Activated naive CD4-positive, alpha-beta T cell treated with anti-CD3 and anti-CD28 coated beads, Interleukin-2, amount 50 U/mL, for 72 hours (primary cell): Measurements from ENCODE around the gene IRAG1. TPM values are rescaled to one million over a fixed set of nuclear protein-coding genes. Genes with fewer than 3 reads are reported as not detected.
A peak's percentile ranks its signal among the peaks of the same experiment; 100 is the strongest.

Source experiments
- ATAC-seq, 2 donors: fragments of 150-1000 bp; cut with Tn5 transposase; 2 replicates each; pipeline ENCODE4 v1.10.0; 2021; ENCODE audit warnings: mild to moderate bottlenecking in 2 of 2, moderate library complexity in 2 of 2
- DNase-seq, 2 donors: peaks; one replicate each; pipeline ENCODE4 v3.0.0; 2021 to 2022; ENCODE audit warnings: low spot score in 2 of 2
- H3K27ac Mint-ChIP-seq, 2 donors: one replicate each; pipeline ENCODE4 v1.8.0; 2022; ENCODE audit warnings: mild to moderate bottlenecking in 2 of 2, mixed read lengths in 2 of 2
- H3K36me3 Mint-ChIP-seq, 2 donors: one replicate each; pipeline ENCODE4 v1.8.0; 2022; ENCODE audit warnings: mixed read lengths in 2 of 2
- H3K9me3 Mint-ChIP-seq, 2 donors: one replicate each; pipeline ENCODE4 v1.8.0; 2022; ENCODE audit warnings: mixed read lengths in 2 of 2
- total RNA-seq, 2 donors: library from RNA; stranded (reverse); gene quantifications; one replicate each; pipeline ENCODE4 v1.2.3, GENCODE V29; 2022

Gene IRAG1
- total RNA-seq = not detected

- Mint-ChIP-seq H3K36me3 (peaks cover 0 to 1% of the 10 kb centered on the region in 2 donors), H3K27ac (peak within 1 kb of the TSS in 1 of 2 donors; percentile 14), H3K9me3 (no peaks in the 10 kb centered on the region)
- DNase-seq = no peak
- no peak for ATAC-seq
Measured at GRCh38 chr11:10693509-10694081, at the start of gene IRAG1. Gene IRAG1 (minus strand): TSS chr11:10693755. CDS start chr11:10693602, 153 bp downstream.

- ATAC-seq (peak; percentile 76 to 98), DNase-seq (no peak)
- Mint-ChIP-seq H3K9me3 (no peaks in the 10 kb centered on the region), H3K36me3 (no peaks in the 10 kb centered on the region), H3K27ac (no peak overlapping the region)
Measured at GRCh38 chr11:10742460-10743208, 49.1 kb upstream of the IRAG1 start.

GRCh38 chr11:10735481-10736475 lies 42.2 kb upstream of the IRAG1 start:
- no peaks in the 10 kb centered on the region for H3K9me3 Mint-ChIP-seq
- peak; percentile 99 for ATAC-seq
- DNase-seq = peak; percentile 77 to 95
- H3K36me3 Mint-ChIP-seq = no peaks in the 10 kb centered on the region
- peak overlapping the region in 1 of 2 donors; percentile 38 for H3K27ac Mint-ChIP-seq

GRCh38 chr11:10731064-10731680 lies 37.6 kb upstream of the IRAG1 start:
- Mint-ChIP-seq H3K36me3 (peaks cover 0 to 9% of the 10 kb centered on the region in 2 donors), H3K27ac (no peak overlapping the region), H3K9me3 (no peaks in the 10 kb centered on the region)
- ATAC-seq = no peak
- no peak for DNase-seq

GRCh38 chr11:10730151-10730550 lies 36.6 kb upstream of the IRAG1 start:
- no peak overlapping the region for H3K27ac Mint-ChIP-seq
- peaks cover 0 to 9% of the 10 kb centered on the region in 2 donors for H3K36me3 Mint-ChIP-seq
- DNase-seq (no peak), ATAC-seq (no peak)
- no peaks in the 10 kb centered on the region for H3K9me3 Mint-ChIP-seq

GRCh38 chr11:10728789-10729472 lies 35.4 kb upstream of the IRAG1 start:
- no peaks in the 10 kb centered on the region for H3K9me3 Mint-ChIP-seq
- no peak for ATAC-seq
- H3K27ac Mint-ChIP-seq = no peak overlapping the region
- no peak for DNase-seq
- H3K36me3 Mint-ChIP-seq = peaks cover 0 to 9% of the 10 kb centered on the region in 2 donors

- no peak overlapping the region for H3K27ac Mint-ChIP-seq
- no peak for ATAC-seq
- peaks cover 0 to 9% of the 10 kb centered on the region in 2 donors for H3K36me3 Mint-ChIP-seq
- DNase-seq = no peak
- H3K9me3 Mint-ChIP-seq = no peaks in the 10 kb centered on the region
Measured at GRCh38 chr11:10728154-10728553, 34.6 kb upstream of the IRAG1 start.

- DNase-seq (no peak), ATAC-seq (no peak)
- H3K27ac Mint-ChIP-seq = no peak overlapping the region
- no peaks in the 10 kb centered on the region for H3K9me3 Mint-ChIP-seq
- peaks cover 0 to 9% of the 10 kb centered on the region in 2 donors for H3K36me3 Mint-ChIP-seq
Measured at GRCh38 chr11:10727146-10727851, 33.7 kb upstream of the IRAG1 start.

GRCh38 chr11:10725907-10726253 lies 32.3 kb upstream of the IRAG1 start:
- H3K27ac Mint-ChIP-seq = peak overlapping the region; percentile 74 to 86
- peak; percentile 79 to 86 for ATAC-seq
- DNase-seq = peak in 1 of 2 donors; percentile 19

GRCh38 chr11:10725114-10725906 lies 31.8 kb upstream of the IRAG1 start:
- DNase-seq (peak; percentile 50 to 62), ATAC-seq (peak; percentile 80 to 81)
- Mint-ChIP-seq H3K9me3 (no peaks in the 10 kb centered on the region), H3K36me3 (peaks cover 0 to 9% of the 10 kb centered on the region in 2 donors), H3K27ac (peak overlapping the region; percentile 74 to 86)

More at GRCh38 chr11:10725907-10726253, 32.3 kb upstream of the IRAG1 start:
- no peaks in the 10 kb centered on the region for H3K9me3 Mint-ChIP-seq
- H3K36me3 Mint-ChIP-seq = peaks cover 0 to 9% of the 10 kb centered on the region in 2 donors

- no peak for DNase-seq
- Mint-ChIP-seq H3K9me3 (no peaks in the 10 kb centered on the region), H3K27ac (no peak overlapping the region), H3K36me3 (peaks cover 0 to 4% of the 10 kb centered on the region in 2 donors)
- ATAC-seq = no peak
Measured at GRCh38 chr11:10722307-10722706, 28.8 kb upstream of the IRAG1 start.

- Mint-ChIP-seq H3K9me3 (no peaks in the 10 kb centered on the region), H3K27ac (no peak overlapping the region), H3K36me3 (no peaks in the 10 kb centered on the region)
- DNase-seq = no peak
- ATAC-seq = no peak
Measured at GRCh38 chr11:10720881-10721376, 27.4 kb upstream of the IRAG1 start.

- H3K36me3 Mint-ChIP-seq = no peaks in the 10 kb centered on the region
- H3K27ac Mint-ChIP-seq = no peak overlapping the region
- DNase-seq (no peak), ATAC-seq (no peak)
- H3K9me3 Mint-ChIP-seq = no peaks in the 10 kb centered on the region
Measured at GRCh38 chr11:10719616-10720015, 26.1 kb upstream of the IRAG1 start.

GRCh38 chr11:10716543-10717259 lies 23.1 kb upstream of the IRAG1 start:
- ATAC-seq (no peak), DNase-seq (no peak)
- Mint-ChIP-seq H3K36me3 (no peaks in the 10 kb centered on the region), H3K9me3 (no peaks in the 10 kb centered on the region), H3K27ac (no peak overlapping the region)
